ENCODE measurements around the gene MUC3A.
"Not testable (repeated sequence)": the region's sequence is repeated elsewhere in the genome, so short reads cannot be mapped to it uniquely, and the experiment has no call there.

DNA sequence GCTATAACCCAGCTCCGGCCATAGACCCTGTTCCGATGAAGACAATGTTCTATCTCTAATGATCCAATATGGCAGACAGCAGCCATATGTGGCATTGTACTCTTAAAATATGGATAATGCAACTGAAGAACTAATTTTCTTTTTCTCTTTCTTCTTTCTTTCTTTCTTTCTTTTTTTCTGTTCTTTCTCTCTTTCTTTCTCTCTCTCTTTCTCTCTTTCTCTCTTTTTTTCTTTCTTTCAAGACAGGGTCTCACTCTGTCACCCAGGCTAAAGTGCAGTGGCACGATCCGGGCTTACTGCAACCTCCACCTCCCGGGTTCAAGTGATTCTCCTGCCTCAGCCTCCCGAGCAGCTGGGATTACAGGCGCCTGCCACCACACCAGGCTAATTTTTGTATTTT is 13.2 kb upstream of the MUC3A start:
- not testable (repeated sequence) for TF ChIP-seq ZFX (IDR thresholded peaks at IDR 0.05)
- TF ChIP-seq, protein P1, sequence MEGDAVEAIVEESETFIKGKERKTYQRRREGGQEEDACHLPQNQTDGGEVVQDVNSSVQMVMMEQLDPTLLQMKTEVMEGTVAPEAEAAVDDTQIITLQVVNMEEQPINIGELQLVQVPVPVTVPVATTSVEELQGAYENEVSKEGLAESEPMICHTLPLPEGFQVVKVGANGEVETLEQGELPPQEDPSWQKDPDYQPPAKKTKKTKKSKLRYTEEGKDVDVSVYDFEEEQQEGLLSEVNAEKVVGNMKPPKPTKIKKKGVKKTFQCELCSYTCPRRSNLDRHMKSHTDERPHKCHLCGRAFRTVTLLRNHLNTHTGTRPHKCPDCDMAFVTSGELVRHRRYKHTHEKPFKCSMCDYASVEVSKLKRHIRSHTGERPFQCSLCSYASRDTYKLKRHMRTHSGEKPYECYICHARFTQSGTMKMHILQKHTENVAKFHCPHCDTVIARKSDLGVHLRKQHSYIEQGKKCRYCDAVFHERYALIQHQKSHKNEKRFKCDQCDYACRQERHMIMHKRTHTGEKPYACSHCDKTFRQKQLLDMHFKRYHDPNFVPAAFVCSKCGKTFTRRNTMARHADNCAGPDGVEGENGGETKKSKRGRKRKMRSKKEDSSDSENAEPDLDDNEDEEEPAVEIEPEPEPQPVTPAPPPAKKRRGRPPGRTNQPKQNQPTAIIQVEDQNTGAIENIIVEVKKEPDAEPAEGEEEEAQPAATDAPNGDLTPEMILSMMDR (conservative IDR thresholded peaks at IDR 0.05) = not testable (repeated sequence)

All from C4-2B (cell line).